ENCODE data around the gene TMEM187. TPM values are rescaled to one million over a fixed set of nuclear protein-coding genes. Genes with fewer than 3 reads are reported as not detected.
A peak's percentile ranks its signal among the peaks of the same experiment; 100 is the strongest.

The TMEM187 gene
- polyA plus RNA-seq, 1 experiment: 8.7 TPM

- ChIA-PET POLR2A (interaction anchor here (0.7 kb wide), 1 partner anchor 13 kb away, joined by 7 read pairs; no protein-coding TSS in a partner anchor), CTCF (interaction anchor here (0.7 to 3.1 kb wide), 14 partner anchors 12 to 127 kb away, joined by 3 to 13 read pairs (median 6); no protein-coding TSS in a partner anchor)
These were observed 39.9 kb downstream of the TMEM187 start for GRCh38 chrX:154012336-154012991.

GRCh38 chrX:154013001-154013421 lies 40.5 kb downstream of the TMEM187 start:
- ChIA-PET CTCF (interaction anchor here (0.7 to 3.1 kb wide), 17 partner anchors 8 to 126 kb away, joined by 3 to 13 read pairs (median 5); no protein-coding TSS in a partner anchor), POLR2A (no interaction called here)
- TF ChIP-seq CTCF (IDR thresholded peaks at IDR 0.05; ENCODE audit: insufficient read depth, low read depth, low read length): no peak
- Histone ChIP-seq H3K27me3 (ENCODE audit: control insufficient read depth, insufficient read depth, low read length) (no peaks in the 10 kb centered on the region), H3K4me3 (ENCODE audit: low read depth, low read length) (no peak overlapping the region), H3K36me3 (ENCODE audit: control insufficient read depth, insufficient read depth, low read length) (peaks cover 11% of the 10 kb centered on the region)
- DNase-seq (ENCODE audit: low read depth): no peak

More at GRCh38 chrX:154012336-154012991, 39.9 kb downstream of the TMEM187 start:
- Histone ChIP-seq H3K27me3 (ENCODE audit: control insufficient read depth, insufficient read depth, low read length) (no peaks in the 10 kb centered on the region), H3K4me3 (ENCODE audit: low read depth, low read length) (no peak overlapping the region), H3K36me3 (ENCODE audit: control insufficient read depth, insufficient read depth, low read length) (peaks cover 11% of the 10 kb centered on the region)
- no peak for TF ChIP-seq CTCF (IDR thresholded peaks at IDR 0.05; ENCODE audit: insufficient read depth, low read depth, low read length)
- no peak for DNase-seq (ENCODE audit: low read depth)

GRCh38 chrX:154013614-154014360 lies 41.2 kb downstream of the TMEM187 start:
- POLR2A ChIA-PET: no interaction called here
- CTCF ChIA-PET: interaction anchor here (0.6 to 3.1 kb wide), 24 partner anchors 9 to 293 kb away, joined by 3 to 13 read pairs (median 5); no protein-coding TSS in a partner anchor
- peaks cover 11% of the 10 kb centered on the region for H3K36me3 ChIP-seq (ENCODE audit: control insufficient read depth, insufficient read depth, low read length)
- no peak overlapping the region for H3K4me3 ChIP-seq (ENCODE audit: low read depth, low read length)
- no peaks in the 10 kb centered on the region for H3K27me3 ChIP-seq (ENCODE audit: control insufficient read depth, insufficient read depth, low read length)
- TF ChIP-seq CTCF (IDR thresholded peaks at IDR 0.05; ENCODE audit: insufficient read depth, low read depth, low read length): peak; percentile 81
- no peak for DNase-seq (ENCODE audit: low read depth)

GRCh38 chrX:154014429-154015380 lies 42.2 kb downstream of the TMEM187 start:
- CTCF ChIA-PET: interaction anchor here (1.0 to 3.1 kb wide), 9 partner anchors 14 to 82 kb away, joined by 3 to 13 read pairs (median 6); no protein-coding TSS in a partner anchor
- Histone ChIP-seq H3K36me3 (ENCODE audit: control insufficient read depth, insufficient read depth, low read length) (peaks cover 11% of the 10 kb centered on the region), H3K4me3 (ENCODE audit: low read depth, low read length) (no peak overlapping the region), H3K27me3 (ENCODE audit: control insufficient read depth, insufficient read depth, low read length) (no peaks in the 10 kb centered on the region)
- no peak for TF ChIP-seq CTCF (IDR thresholded peaks at IDR 0.05; ENCODE audit: insufficient read depth, low read depth, low read length)
- POLR2A ChIA-PET: no interaction called here
- DNase-seq (ENCODE audit: low read depth): no peak
